ENCODE measurements around the gene CHL1. TPM values are rescaled to one million over a fixed set of nuclear protein-coding genes. Genes with fewer than 3 reads are reported as not detected.

Gene CHL1
- total and polyA plus RNA-seq, 2 experiments from 2014 or later = not detected

GRCh38 chr3:194001-194400 lies 2.6 kb upstream of the CHL1 start:
- TF ChIP-seq EZH2phosphoT487 (IDR thresholded peaks at IDR 0.05; ENCODE audit: insufficient read depth, low read depth) = no peak
- no peak overlapping the region for H3K4me2 ChIP-seq (ENCODE audit: unreplicated experiment)
- H3K4me1 ChIP-seq (ENCODE audit: insufficient read depth) = no peaks in the 10 kb centered on the region
- no peak for DNase-seq
- no peak overlapping the region for H3K4me3 ChIP-seq
- no peak overlapping the region for H3K9ac ChIP-seq
- no peaks in the 10 kb centered on the region for H3K9me3 ChIP-seq (ENCODE audit: low read depth)
- no peak overlapping the region for H2AFZ ChIP-seq
- in situ Hi-C loops (cut with MboI) = no loop called here
- H3K27me3 ChIP-seq (replicated peaks; ENCODE audit: insufficient read depth) = peaks cover 38% of the 10 kb centered on the region
- H4K20me1 ChIP-seq (ENCODE audit: insufficient read depth) = no peaks in the 10 kb centered on the region
- no peaks in the 10 kb centered on the region for H3K9me2 ChIP-seq (ENCODE audit: insufficient read depth)
- H3K27ac ChIP-seq = no peak overlapping the region
- H3K36me3 ChIP-seq (ENCODE audit: low read depth) = no peaks in the 10 kb centered on the region
- H3K79me2 ChIP-seq (ENCODE audit: insufficient read depth) = no peaks in the 10 kb centered on the region
- 16 to 23% methylated on average over 2 of the region's 2 CpGs for WGBS, 2 experiments (ENCODE audit: low coverage in 1 of 2, low lambda C conversion rate in 2 of 2, missing lambda C conversion rate in 2 of 2)
- no peaks in the 10 kb centered on the region for H3F3A ChIP-seq (ENCODE audit: insufficient read depth)

- H2AFZ ChIP-seq = no peak overlapping the region
- H4K20me1 ChIP-seq (ENCODE audit: insufficient read depth) = no peaks in the 10 kb centered on the region
- DNase-seq = no peak
- peaks cover 39% of the 10 kb centered on the region for H3K27me3 ChIP-seq (replicated peaks; ENCODE audit: insufficient read depth)
- H3K4me3 ChIP-seq = no peak overlapping the region
- TF ChIP-seq EZH2phosphoT487 (IDR thresholded peaks at IDR 0.05; ENCODE audit: insufficient read depth, low read depth) = no peak
- TF ChIP-seq EZH2 (IDR thresholded peaks at IDR 0.05; ENCODE audit: insufficient read depth, poor library complexity, severe bottlenecking) = no peak
- no peaks in the 10 kb centered on the region for H3K9me2 ChIP-seq (ENCODE audit: insufficient read depth)
- 69 to 78% methylated on average over 3 of the region's 3 CpGs for WGBS, 2 experiments (ENCODE audit: low coverage in 1 of 2, low lambda C conversion rate in 2 of 2, missing lambda C conversion rate in 2 of 2)
- no peaks in the 10 kb centered on the region for H3K36me3 ChIP-seq (ENCODE audit: low read depth)
- H3K9ac ChIP-seq = no peak overlapping the region
- in situ Hi-C loops (cut with MboI) = no loop called here
- H3K79me2 ChIP-seq (ENCODE audit: insufficient read depth) = no peaks in the 10 kb centered on the region
- H3K9me3 ChIP-seq (ENCODE audit: low read depth) = no peaks in the 10 kb centered on the region
- no peaks in the 10 kb centered on the region for H3F3A ChIP-seq (ENCODE audit: insufficient read depth)
- no peak overlapping the region for H3K4me2 ChIP-seq (ENCODE audit: unreplicated experiment)
- H3K27ac ChIP-seq = no peak overlapping the region
- H3K4me1 ChIP-seq (ENCODE audit: insufficient read depth) = no peaks in the 10 kb centered on the region
These were observed 2.1 kb upstream of the CHL1 start for GRCh38 chr3:194421-194820.

DNA sequence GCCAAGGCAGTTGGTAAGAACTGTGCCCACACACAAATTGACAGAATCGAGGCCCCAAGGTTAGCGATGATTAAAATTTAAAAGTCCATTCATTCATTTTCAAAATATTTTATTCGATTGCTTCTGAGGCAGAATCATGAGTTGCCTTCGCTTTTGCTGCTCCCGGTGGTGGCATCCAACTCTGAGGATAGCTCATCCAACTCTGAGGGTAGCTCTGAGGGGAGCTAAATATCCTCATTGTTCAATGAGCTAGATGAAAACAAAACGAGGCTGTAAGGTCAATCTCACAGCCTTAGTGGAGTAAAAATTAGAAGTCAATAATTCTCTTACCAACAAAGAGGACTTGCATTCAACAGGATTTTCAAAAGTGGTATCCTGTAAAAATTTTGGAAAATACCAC lies 897 bp upstream of the CHL1 start:
- H3K9ac ChIP-seq = no peak overlapping the region
- no peaks in the 10 kb centered on the region for H3K9me3 ChIP-seq (ENCODE audit: low read depth)
- DNase-seq = no peak
- no peak for TF ChIP-seq EZH2phosphoT487 (IDR thresholded peaks at IDR 0.05; ENCODE audit: insufficient read depth, low read depth)
- no peak for TF ChIP-seq EZH2 (IDR thresholded peaks at IDR 0.05; ENCODE audit: insufficient read depth, poor library complexity, severe bottlenecking)
- H3K79me2 ChIP-seq (ENCODE audit: insufficient read depth) = no peaks in the 10 kb centered on the region
- no peaks in the 10 kb centered on the region for H3K36me3 ChIP-seq (ENCODE audit: low read depth)
- no peak overlapping the region for H3K27ac ChIP-seq
- no peaks in the 10 kb centered on the region for H3K4me1 ChIP-seq (ENCODE audit: insufficient read depth)
- no peak overlapping the region for H3K4me2 ChIP-seq (ENCODE audit: unreplicated experiment)
- H3K4me3 ChIP-seq = no peak overlapping the region
- in situ Hi-C loops (cut with MboI) = no loop called here
- peaks cover 39% of the 10 kb centered on the region for H3K27me3 ChIP-seq (replicated peaks; ENCODE audit: insufficient read depth)
- no peaks in the 10 kb centered on the region for H4K20me1 ChIP-seq (ENCODE audit: insufficient read depth)
- no peaks in the 10 kb centered on the region for H3K9me2 ChIP-seq (ENCODE audit: insufficient read depth)
- H2AFZ ChIP-seq = no peak overlapping the region
- 67 to 69% methylated on average over 6 of the region's 6 CpGs for WGBS, 2 experiments (ENCODE audit: low coverage in 1 of 2, low lambda C conversion rate in 2 of 2, missing lambda C conversion rate in 2 of 2)
- H3F3A ChIP-seq (ENCODE audit: insufficient read depth) = no peaks in the 10 kb centered on the region

DNA sequence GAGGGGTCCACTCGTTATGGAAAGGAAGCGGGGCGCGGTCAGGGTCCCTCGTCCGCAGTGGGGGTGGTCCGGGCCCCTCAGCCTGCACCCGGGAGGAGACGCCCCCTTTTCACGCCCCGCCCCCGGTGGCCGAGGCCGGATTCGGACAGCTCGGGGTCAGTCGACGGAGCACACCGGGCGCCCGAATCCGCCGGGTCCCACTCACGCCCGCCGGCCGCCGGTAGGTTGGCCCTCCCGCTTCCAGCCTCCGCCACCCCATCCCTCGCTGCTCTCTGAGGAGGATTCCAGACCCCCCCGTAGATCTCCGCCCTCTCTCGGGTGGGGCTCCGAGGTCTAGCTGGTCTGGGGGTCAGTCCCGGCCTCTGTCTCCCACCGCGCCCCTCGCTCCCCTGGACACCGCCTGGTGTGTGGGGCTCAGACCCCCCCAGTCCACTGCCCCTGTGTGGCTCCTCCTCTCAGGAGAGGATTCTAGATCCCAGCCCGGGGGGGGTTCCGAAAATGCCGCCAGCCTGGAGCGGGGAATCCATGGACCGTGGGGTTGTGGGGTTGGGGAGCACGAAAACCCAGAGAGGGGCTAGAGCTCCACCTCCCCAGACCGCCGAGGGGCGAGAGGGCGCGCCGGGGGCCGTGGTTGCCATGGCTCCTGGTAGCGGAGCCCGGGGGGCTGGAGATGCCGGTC lies 725 bp downstream of the CHL1 start:
- in situ Hi-C loops (cut with MboI) = no loop called here
- Histone ChIP-seq H3K9me2 (ENCODE audit: insufficient read depth) (no peaks in the 10 kb centered on the region), H3F3A (ENCODE audit: insufficient read depth) (no peaks in the 10 kb centered on the region), H4K20me1 (ENCODE audit: insufficient read depth) (no peaks in the 10 kb centered on the region), H3K79me2 (ENCODE audit: insufficient read depth) (no peaks in the 10 kb centered on the region), H3K36me3 (ENCODE audit: low read depth) (no peaks in the 10 kb centered on the region), H3K27me3 (replicated peaks; ENCODE audit: insufficient read depth) (peaks cover 39% of the 10 kb centered on the region), H3K4me1 (ENCODE audit: insufficient read depth) (no peaks in the 10 kb centered on the region), H3K9ac (no peak overlapping the region), H3K4me2 (ENCODE audit: unreplicated experiment) (no peak overlapping the region), H3K27ac (no peak overlapping the region), H3K9me3 (ENCODE audit: low read depth) (no peaks in the 10 kb centered on the region), H3K4me3 (no peak overlapping the region), H2AFZ (no peak overlapping the region)
- DNase-seq = no peak
- WGBS, 2 experiments (ENCODE audit: low coverage in 1 of 2, low lambda C conversion rate in 2 of 2, missing lambda C conversion rate in 2 of 2) = 3 to 6% methylated on average over 26 to 41 of the region's 56 CpGs
- TF ChIP-seq EZH2phosphoT487 (IDR thresholded peaks at IDR 0.05; ENCODE audit: insufficient read depth, low read depth) = no peak
